SK-N-MC (cell line): ENCODE results near the gene CLIP1.

ENCODE experiments used
- EZH2 ChIP-seq: fragments of 200-600 bp; sonication (generic); IDR thresholded peaks from one replicate; pipeline ENCODE4 v1.6.1; 2017; ENCODE audit warnings: antibody characterized with exemption
- FOXP2 ChIP-seq: optimal IDR thresholded peaks from 2 replicates; pipeline ENCODE3; 2011; ENCODE audit warnings: mild to moderate bottlenecking, moderate library complexity; ENCODE audit not compliant: insufficient read depth; ENCODE audit errors: extremely low read length, control extremely low read depth
- POLR2AphosphoS5 ChIP-seq: IDR thresholded peaks from 2 replicates; pipeline ENCODE4 v1.6.1; 2012; ENCODE audit warnings: mild to moderate bottlenecking, low read depth, low read length, borderline replicate concordance

- no peak for TF ChIP-seq EZH2
- TF ChIP-seq POLR2AphosphoS5, result no peak
- no peak for TF ChIP-seq FOXP2
These were observed 12.7 kb upstream of the CLIP1 start for GRCh38 chr12:122435186-122435585.
